AG09309 (cell line): ENCODE results near the gene PTPN6.

Experiments used
- DNase-seq: peaks from one replicate; pipeline ENCODE4 v3.0.0-alpha.2; 2010; ENCODE audit warnings: low read depth
- H3K4me3 ChIP-seq: 2 replicates; pipeline ENCODE4 v1.5.1; 2011; ENCODE audit warnings: mild to moderate bottlenecking, low read depth, low read length, moderate library complexity; ENCODE audit not compliant: control insufficient read depth
- TF ChIP-seq, protein P1 (sequence below): IDR thresholded peaks from 2 replicates; pipeline ENCODE4 v1.5.1; 2011; ENCODE audit warnings: mild to moderate bottlenecking, low read depth, low read length, inconsistent platforms; ENCODE audit not compliant: insufficient read depth, control insufficient read depth; ENCODE audit errors: missing control alignments

The PTPN6 gene

DNA sequence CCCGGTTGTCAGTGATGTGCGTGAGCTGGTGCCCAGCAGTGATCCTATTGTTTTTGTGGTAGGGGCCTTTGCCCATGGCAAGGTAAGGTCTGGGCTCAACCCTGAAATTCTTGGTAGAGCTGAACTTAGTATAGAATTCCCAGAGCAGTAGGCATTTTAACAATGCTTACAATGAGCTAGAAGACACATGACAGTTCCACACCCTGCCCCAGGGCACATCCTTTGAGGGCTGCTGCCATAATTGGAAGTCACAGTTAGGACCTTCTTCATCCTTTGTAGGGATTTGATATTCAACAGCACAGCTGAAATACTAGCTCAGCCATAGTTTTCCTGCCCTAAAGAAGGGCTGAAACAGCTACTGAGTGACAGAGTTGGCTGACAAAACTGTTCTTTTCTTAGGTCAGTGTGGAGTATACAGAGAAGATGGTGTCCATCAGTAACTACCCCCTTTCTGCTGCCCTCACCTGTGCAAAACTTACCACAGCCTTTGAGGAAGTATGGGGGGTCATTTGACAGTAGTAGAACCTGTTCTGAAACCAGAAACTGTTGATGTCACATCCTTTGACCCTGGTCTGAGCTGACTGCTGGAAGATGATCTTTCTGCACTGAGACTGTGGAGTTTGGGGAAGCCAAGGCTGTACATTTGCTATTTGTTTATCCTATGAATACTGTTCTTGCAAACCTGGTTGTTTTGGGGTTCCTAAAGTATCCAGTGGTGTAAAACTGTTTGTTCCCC, 24.3 kb downstream of the PTPN6 start:
- TF ChIP-seq, protein P1, sequence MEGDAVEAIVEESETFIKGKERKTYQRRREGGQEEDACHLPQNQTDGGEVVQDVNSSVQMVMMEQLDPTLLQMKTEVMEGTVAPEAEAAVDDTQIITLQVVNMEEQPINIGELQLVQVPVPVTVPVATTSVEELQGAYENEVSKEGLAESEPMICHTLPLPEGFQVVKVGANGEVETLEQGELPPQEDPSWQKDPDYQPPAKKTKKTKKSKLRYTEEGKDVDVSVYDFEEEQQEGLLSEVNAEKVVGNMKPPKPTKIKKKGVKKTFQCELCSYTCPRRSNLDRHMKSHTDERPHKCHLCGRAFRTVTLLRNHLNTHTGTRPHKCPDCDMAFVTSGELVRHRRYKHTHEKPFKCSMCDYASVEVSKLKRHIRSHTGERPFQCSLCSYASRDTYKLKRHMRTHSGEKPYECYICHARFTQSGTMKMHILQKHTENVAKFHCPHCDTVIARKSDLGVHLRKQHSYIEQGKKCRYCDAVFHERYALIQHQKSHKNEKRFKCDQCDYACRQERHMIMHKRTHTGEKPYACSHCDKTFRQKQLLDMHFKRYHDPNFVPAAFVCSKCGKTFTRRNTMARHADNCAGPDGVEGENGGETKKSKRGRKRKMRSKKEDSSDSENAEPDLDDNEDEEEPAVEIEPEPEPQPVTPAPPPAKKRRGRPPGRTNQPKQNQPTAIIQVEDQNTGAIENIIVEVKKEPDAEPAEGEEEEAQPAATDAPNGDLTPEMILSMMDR: no peak
- no peak overlapping the region for H3K4me3 ChIP-seq
- no peak for DNase-seq

DNA sequence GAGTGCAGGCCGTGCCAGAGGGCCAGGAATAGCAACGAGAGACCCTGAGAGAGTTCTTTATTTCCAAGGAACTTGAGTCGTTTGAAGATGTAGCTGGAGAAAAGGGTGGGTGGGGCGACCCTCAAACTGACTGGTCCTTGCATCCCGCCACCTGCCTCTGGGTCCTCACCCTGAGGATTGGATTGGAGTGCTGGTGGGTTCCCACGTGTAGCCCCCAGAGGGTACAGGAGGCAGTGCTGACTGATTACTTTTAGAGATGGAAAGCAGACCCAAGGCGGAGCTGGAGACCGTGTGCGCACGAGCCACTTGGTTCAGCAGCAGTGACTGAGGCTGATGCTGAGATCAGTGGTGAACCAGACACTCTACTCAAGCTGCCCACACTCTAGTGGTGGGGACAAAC, 26.5 kb downstream of the PTPN6 start:
- DNase-seq: no peak
- no peak overlapping the region for H3K4me3 ChIP-seq
- TF ChIP-seq, protein P1: no peak

DNA sequence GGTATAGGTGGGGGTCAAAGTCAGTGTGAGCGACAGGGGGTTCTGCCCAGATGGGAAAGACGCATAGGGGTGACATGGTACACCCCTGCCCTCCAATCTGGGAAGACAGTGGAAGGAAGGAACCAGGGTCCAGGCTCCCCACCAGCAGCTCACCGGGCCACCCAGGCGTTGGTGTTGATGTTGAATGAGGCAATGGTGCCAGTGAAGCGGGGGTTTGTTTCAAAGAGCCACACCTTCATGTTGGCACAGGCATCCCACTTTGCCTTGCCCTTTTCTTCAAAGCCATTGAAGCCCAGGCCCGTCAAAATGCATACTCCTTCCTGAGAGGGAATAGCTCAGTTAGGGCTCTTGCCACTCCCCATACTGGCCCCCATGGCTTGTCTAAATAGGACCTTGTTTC, 27.0 kb downstream of the PTPN6 start:
- TF ChIP-seq, protein P1: no peak
- H3K4me3 ChIP-seq: no peak overlapping the region
- DNase-seq: no peak

DNA sequence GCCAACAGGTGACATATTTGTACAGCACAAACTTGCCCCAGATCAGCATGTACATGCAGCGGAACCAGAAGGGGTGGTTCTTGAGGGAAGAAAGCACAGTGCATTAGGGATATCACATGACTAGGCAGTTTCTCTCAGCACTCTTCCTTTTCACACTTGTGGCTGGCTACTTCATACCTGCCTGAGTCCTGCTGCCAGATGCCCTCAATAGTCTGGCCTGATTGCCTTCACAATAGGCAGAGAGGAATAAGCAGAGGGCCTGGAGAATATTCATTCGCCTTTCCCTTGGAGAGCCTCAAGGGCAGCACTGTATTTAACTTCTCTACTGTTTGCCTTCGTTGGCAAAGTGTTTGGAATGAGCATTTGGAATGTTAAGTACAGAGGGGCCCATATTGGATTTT, 27.5 kb downstream of the PTPN6 start:
- H3K4me3 ChIP-seq: no peak overlapping the region
- TF ChIP-seq, protein P1: no peak
- no peak for DNase-seq

DNA sequence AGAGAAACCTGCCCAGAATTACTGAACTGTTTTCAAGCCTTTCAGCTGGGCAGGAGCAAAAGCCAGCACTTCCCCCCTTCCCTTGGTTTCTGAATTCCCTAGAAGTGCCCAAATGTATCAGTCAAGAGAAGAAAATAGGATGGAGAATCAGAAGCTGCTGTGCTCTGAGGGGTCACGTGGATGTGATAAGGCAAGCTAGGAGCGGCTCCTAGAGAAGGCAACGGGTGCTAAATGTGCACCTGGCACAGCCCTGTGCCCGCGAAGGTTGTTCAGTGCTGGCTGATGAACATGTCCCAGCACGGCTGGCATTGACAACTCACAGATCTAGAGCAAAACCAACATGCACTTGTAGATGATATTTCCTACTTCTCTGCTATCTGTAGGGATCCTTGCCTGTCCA, 27.9 kb downstream of the PTPN6 start:
- TF ChIP-seq, protein P1: no peak
- DNase-seq: no peak
- H3K4me3 ChIP-seq: no peak overlapping the region

DNA sequence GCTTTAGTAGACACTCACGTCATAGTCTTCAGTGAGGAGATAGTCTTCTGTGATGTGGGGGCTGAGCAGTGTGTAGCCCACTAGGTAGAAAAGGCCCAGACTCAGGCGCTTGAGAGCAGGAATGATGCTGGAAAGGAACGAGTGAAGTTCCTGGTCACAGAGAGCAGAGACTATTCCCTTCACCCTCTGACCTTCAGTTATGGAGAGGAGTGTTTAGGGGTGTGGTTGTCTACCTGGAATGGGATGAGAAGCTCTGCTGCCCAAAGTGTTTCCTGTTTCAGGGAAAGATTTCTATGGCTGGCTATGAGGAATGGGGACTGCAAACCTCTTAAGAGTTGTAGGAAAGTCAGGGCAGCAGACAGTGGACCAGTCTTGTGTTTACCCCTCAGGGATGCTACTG, 28.3 kb downstream of the PTPN6 start:
- H3K4me3 ChIP-seq: no peak overlapping the region
- no peak for DNase-seq
- TF ChIP-seq, protein P1: no peak
